GM12873 (cell line): Measurements from ENCODE around the gene FOXO3.

Source experiments
- TF ChIP-seq, protein P1 (sequence below): IDR thresholded peaks from 2 replicates; pipeline ENCODE4 v1.5.1; 2012; ENCODE audit warnings: low read depth, mild to moderate bottlenecking, moderate library complexity, low read length, control low read depth; ENCODE audit not compliant: insufficient read depth; ENCODE audit errors: missing control alignments

Gene FOXO3

DNA sequence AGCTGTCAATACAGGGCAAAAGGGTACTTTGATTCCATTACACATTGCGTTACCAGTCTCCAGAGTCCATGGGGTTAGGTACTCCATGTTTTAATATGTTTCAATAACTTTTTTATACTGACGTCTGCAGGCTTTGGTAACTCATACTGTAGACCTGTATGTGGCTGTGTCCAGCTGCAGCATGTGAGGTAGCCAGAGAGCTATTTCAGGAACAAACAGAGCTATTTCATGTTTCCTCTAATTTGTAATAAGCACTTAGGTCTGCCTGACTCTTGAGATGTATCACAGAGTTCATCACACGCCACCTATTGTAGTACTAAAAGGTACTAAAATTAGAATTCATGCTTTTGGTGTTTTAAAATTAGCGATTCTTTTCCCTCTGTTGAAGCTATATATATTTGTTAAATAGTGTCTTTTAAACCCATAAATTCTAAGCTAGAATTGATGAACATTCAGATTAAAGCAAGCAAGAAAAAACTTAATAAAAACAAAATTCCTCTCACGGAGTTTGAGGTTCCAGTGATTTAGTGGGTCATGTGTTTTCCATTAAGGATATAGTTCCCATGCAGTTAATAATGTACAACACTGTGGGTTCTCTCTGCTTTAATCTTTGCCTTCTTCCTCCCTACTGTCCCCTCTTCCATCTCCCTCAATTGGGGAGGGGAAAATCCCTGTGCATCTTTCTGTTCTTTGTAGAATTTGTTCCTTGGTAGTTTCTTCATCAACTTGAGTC lies 37.0 kb downstream of the FOXO3 start:
- TF ChIP-seq, protein P1, sequence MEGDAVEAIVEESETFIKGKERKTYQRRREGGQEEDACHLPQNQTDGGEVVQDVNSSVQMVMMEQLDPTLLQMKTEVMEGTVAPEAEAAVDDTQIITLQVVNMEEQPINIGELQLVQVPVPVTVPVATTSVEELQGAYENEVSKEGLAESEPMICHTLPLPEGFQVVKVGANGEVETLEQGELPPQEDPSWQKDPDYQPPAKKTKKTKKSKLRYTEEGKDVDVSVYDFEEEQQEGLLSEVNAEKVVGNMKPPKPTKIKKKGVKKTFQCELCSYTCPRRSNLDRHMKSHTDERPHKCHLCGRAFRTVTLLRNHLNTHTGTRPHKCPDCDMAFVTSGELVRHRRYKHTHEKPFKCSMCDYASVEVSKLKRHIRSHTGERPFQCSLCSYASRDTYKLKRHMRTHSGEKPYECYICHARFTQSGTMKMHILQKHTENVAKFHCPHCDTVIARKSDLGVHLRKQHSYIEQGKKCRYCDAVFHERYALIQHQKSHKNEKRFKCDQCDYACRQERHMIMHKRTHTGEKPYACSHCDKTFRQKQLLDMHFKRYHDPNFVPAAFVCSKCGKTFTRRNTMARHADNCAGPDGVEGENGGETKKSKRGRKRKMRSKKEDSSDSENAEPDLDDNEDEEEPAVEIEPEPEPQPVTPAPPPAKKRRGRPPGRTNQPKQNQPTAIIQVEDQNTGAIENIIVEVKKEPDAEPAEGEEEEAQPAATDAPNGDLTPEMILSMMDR, result no peak

DNA sequence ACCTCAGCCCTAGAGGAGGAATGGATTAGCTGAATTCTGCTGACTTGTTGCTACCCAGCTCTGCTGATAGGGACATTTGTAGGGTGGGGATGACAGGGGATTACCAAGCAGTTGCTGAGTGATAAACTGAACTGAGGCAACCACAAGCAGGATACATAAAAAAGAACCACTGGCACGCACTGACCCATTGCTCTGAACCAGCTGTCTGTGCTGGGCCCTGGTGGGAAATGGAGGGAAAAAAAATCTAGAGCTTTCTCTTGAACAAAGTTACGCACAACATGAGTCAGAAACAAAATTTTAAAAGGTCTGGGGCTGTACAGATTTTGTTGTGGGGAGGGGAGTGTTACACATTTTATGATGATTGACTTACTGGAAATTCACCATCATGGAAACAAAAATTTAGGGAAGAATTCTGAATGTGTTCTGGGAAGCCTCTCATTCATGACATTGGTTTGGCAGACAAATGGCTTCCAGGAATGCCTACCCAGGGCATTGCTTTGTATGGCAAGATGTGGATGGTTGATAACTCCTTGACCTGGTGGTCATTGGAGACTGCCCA lies 37.7 kb downstream of the FOXO3 start:
- TF ChIP-seq, protein P1, result no peak

DNA sequence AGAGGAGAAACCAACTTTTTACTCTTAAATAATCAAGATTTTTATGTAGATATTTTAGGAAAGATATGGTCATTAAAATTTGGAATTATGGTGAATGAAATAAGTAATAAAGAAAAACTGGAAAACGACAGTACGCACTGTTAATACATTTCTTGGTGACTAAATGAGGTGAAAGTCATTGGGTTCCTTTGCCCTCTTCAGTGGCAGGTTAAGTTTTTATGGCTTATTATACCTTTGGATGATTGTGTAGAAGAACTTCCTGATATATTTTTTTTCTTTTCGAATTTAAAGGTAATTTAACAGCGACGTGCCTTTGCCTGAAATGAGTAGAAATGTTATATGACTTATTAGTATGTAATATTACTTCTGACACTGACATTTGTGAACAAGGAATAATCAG lies 43.4 kb downstream of the FOXO3 start:
- TF ChIP-seq, protein P1, result no peak

DNA sequence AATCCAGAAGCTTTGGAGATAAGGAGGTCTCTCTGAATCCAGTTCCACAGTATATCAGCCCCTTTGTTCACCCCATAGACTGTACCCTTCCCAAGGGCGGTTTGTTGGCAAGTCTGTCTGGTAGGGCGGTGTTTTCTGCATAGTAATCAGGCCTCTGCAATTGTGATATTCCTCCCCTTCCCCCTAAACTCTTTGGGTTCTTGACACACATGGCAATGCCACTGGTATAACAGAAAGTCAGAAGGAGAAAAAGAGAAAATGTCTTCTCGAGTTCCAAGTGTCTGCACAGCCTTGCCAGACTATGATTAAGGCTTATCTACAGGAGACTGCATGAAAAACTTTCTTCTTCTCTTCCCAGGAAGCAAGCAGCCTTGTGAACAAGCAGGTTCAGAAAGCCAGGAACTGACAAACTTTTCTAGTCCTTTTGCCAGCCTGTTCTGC lies 45.6 kb downstream of the FOXO3 start:
- TF ChIP-seq, protein P1, result no peak

DNA sequence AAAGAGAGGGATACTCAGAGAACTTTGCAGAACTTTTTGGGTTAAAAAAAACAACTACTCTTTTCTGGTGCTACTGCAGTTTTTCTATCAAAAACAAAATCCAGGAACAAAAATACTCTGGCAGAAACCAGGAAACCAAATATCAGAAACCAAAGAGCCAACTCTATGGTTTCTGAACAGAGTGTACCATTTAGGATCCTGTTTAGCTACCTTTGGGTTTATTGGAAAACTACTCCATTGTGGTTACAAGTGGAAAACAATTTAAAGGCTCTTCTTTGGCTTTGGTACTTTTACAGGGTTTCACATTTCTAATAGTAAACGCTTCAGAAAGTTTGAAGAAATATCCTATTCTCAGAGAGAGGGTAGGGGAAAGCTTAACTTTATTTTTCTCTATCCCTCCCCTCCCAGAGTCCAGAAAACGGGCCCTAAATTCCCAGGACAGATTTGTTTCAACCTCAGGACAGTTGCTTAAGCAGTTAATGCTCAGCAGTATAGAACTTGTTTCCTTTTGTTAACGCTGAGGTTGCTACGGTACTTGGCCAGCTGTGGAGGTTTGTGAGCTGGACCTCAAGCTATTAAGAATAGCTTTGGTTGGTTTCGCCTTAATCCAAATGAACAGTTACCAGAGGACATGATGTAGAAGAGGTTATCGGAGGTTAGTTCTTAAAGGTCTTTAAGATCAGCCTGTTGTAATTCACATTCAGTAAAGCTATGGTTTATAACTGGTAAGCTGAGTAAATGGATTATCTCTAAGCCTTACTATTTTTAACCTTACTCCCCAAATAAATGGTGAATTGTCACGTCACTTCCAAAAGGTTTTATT lies 47.9 kb downstream of the FOXO3 start:
- TF ChIP-seq, protein P1, result no peak

DNA sequence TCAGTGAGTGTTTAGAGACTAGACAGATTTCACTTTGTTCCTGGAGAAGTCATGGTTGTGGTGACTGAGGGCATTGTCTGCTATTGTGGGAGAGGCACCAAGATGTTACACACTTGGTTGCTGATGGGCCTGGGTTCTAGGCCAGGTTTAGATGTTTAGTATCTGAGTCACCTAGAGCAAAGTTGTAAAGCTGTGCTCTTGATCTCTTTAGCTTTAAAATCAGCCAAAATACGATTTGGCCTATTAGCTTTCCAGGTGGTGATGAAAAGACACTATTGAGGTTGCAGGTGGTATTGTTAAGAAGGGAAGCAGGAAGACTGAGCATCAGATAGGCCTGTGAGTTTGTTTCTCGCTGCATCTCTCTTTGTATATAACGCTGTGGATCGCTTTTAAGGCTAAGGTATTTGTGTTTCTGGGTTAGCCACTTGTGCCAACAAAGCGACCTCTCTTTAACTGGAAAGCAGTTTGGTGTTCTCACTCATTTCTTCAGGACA lies 48.6 kb downstream of the FOXO3 start:
- TF ChIP-seq, protein P1, result no peak
